ENCODE results near the gene DMXL1.

- TF ChIP-seq CTCF (IDR thresholded peaks at IDR 0.05; ENCODE audit: low read length), result no peak
- TF ChIP-seq EZH2 (optimal IDR thresholded peaks at IDR 0.05; ENCODE audit: low read depth, low read length), result no peak
- TF ChIP-seq EZH2phosphoT487 (IDR thresholded peaks at IDR 0.05; ENCODE audit: low read length), result no peak
Observed at GRCh38 chr5:119158144-119158543, 87.3 kb downstream of the DMXL1 start.
